SK-N-SH (cell line): ENCODE results near the gene BCR. TPM values are rescaled to one million over a fixed set of nuclear protein-coding genes. Genes with fewer than 3 reads are reported as not detected.

Experiments used
- CTCF ChIA-PET: fragments of 300-600, 350-600 bp; formaldehyde crosslinking; extraction: SDS; loops from one replicate; lab custom pipeline; 2021; lab: Yijun Ruan, JAX
- POLR2A ChIA-PET: fragments of 350-600 bp; sonication (Branson Sonifier 250); formaldehyde crosslinking; extraction: SDS; loops from one replicate; lab custom pipeline; 2020; ENCODE audit warnings: antibody characterized with exemption, inconsistent platforms; lab: Yijun Ruan, JAX
- DNase-seq: peaks from one replicate; pipeline ENCODE4 v3.0.0; 2012
- H2AFZ ChIP-seq: fragments of 200-600 bp; sonication (generic); 2 replicates; pipeline ENCODE4 v1.8.1; 2016; ENCODE audit warnings: antibody characterized with exemption, mild to moderate bottlenecking, low read depth
- H3F3A ChIP-seq: fragments of 200-600 bp; sonication (generic); replicated peaks from 2 replicates; pipeline ENCODE3; 2016; ENCODE audit warnings: antibody characterized with exemption, mild to moderate bottlenecking; ENCODE audit not compliant: insufficient read depth
- H3K27ac ChIP-seq, 2 experiments: fragments of 200-500 bp in 1 of 2; fragments of 200-600 bp in 1 of 2; sonication (Bioruptor generic) in 1 of 2; sonication (generic), shearing (Covaris generic) in 1 of 2; 2 replicates each; pipeline versions ENCODE4 v1.5.1 to v1.6.1; 2014 to 2016; ENCODE audit warnings: low read depth in 2 of 2, inconsistent platforms in 1 of 2, low read length in 1 of 2, mild to moderate bottlenecking in 1 of 2, mixed read lengths in 1 of 2
- H3K27me3 ChIP-seq: fragments of 200-600 bp; sonication (generic), shearing (Covaris generic); 2 replicates; pipeline ENCODE4 v1.6.1; 2016; ENCODE audit warnings: mixed run types; ENCODE audit not compliant: insufficient read depth
- H3K36me3 ChIP-seq, 2 experiments: fragments of 200-500 bp in 1 of 2; fragments of 200-600 bp in 1 of 2; sonication (Bioruptor generic) in 1 of 2; sonication (generic) in 1 of 2; replicated peaks in 1 of 2; 2 replicates each; pipeline versions ENCODE3 to v1.5.1; 2014 to 2016; ENCODE audit warnings: low read length in 1 of 2, mild to moderate bottlenecking in 1 of 2; ENCODE audit not compliant: insufficient read depth in 2 of 2, control insufficient read depth in 1 of 2
- H3K4me1 ChIP-seq, 2 experiments: fragments of 200-500 bp in 1 of 2; fragments of 200-600 bp in 1 of 2; sonication (Bioruptor generic) in 1 of 2; sonication (generic), shearing (Covaris generic) in 1 of 2; 2 replicates each; pipeline versions ENCODE4 v1.5.1 to v1.6.1; 2014 to 2016; ENCODE audit warnings: low read depth in 1 of 2, low read length in 1 of 2, mixed run types in 1 of 2; ENCODE audit not compliant: insufficient read depth in 2 of 2, control insufficient read depth in 1 of 2
- H3K4me2 ChIP-seq: fragments of 200-600 bp; sonication (generic), shearing (Covaris generic); 2 replicates; pipeline ENCODE4 v1.6.1; 2017; ENCODE audit warnings: mixed run types
- H3K4me3 ChIP-seq, 2 experiments: fragments of 200-500 bp in 1 of 2; fragments of 200-600 bp in 1 of 2; sonication (Bioruptor generic) in 1 of 2; sonication (generic), shearing (Covaris generic) in 1 of 2; 2 replicates each; pipeline versions ENCODE4 v1.5.1 to v1.8.1; 2014 to 2016; ENCODE audit warnings: low read depth in 2 of 2, inconsistent platforms in 1 of 2, low read length in 1 of 2, mild to moderate bottlenecking in 1 of 2, mixed read lengths in 1 of 2, moderate library complexity in 1 of 2
- H3K79me2 ChIP-seq: fragments of 200-600 bp; sonication (generic); 2 replicates; pipeline ENCODE4 v1.8.1; 2017; ENCODE audit warnings: mild to moderate bottlenecking; ENCODE audit not compliant: insufficient read depth
- H3K9ac ChIP-seq: fragments of 200-600 bp; sonication (generic); 2 replicates; pipeline ENCODE4 v1.6.1; 2017; ENCODE audit warnings: mixed run types
- H3K9me2 ChIP-seq: fragments of 200-600 bp; sonication (generic); 2 replicates; pipeline ENCODE4 v1.6.1; 2017; ENCODE audit warnings: mixed run types
- H3K9me3 ChIP-seq: fragments of 200-600 bp; sonication (generic); 2 replicates; pipeline ENCODE4 v1.6.1; 2017; ENCODE audit warnings: mixed run types, mild to moderate bottlenecking, moderate library complexity
- H4K20me1 ChIP-seq: fragments of 200-600 bp; sonication (generic); 2 replicates; pipeline ENCODE4 v1.6.1; 2017; ENCODE audit warnings: mild to moderate bottlenecking, mixed run types; ENCODE audit not compliant: insufficient read depth
- CTCF ChIP-seq: fragments of 200-600 bp; sonication (generic); IDR thresholded peaks from 2 replicates; pipeline ENCODE4 v1.6.1; 2017; ENCODE audit warnings: antibody characterized with exemption, mild to moderate bottlenecking, moderate library complexity
- ELF1 ChIP-seq: IDR thresholded peaks from 2 replicates; pipeline ENCODE4 v1.4.0; 2012
- EZH2phosphoT487 ChIP-seq: fragments of 200-600 bp; sonication (generic); IDR thresholded peaks from 2 replicates; pipeline ENCODE4 v1.6.1; 2017; ENCODE audit warnings: low read depth, mixed run types, mild to moderate bottlenecking, antibody characterized with exemption, moderate library complexity, borderline replicate concordance
- GABPA ChIP-seq: IDR thresholded peaks from 2 replicates; pipeline ENCODE4 v1.4.0; 2012; ENCODE audit warnings: low read depth, mild to moderate bottlenecking
- IRF3 ChIP-seq: fragments of 150-350 bp; IDR thresholded peaks from 2 replicates; pipeline ENCODE4 v1.6.1; 2016; ENCODE audit warnings: mild to moderate bottlenecking, low read depth, low read length
- JUND ChIP-seq: IDR thresholded peaks from 2 replicates; pipeline ENCODE4 v1.4.0; 2012
- MEF2A ChIP-seq: IDR thresholded peaks from 2 replicates; pipeline ENCODE4 v1.4.0; 2012; ENCODE audit warnings: low read depth, borderline replicate concordance
- MXI1 ChIP-seq: IDR thresholded peaks from 2 replicates; pipeline ENCODE4 v1.6.1; 2012; ENCODE audit warnings: mild to moderate bottlenecking, low read depth, low read length, improper control_type of control experiment
- NRF1 ChIP-seq: IDR thresholded peaks from 2 replicates; pipeline ENCODE4 v1.6.1; 2012; ENCODE audit warnings: low read depth, mild to moderate bottlenecking, low read length
- POLR2AphosphoS5 ChIP-seq: IDR thresholded peaks from 2 replicates; pipeline ENCODE4 v1.6.1; 2012; ENCODE audit warnings: low read depth, low read length
- RCOR1 ChIP-seq: fragments of 150-350 bp; IDR thresholded peaks from 2 replicates; pipeline ENCODE4 v1.6.1; 2017; ENCODE audit warnings: antibody characterized with exemption, low read length
- RFX5 ChIP-seq: IDR thresholded peaks from 2 replicates; pipeline ENCODE4 v1.6.1; 2012; ENCODE audit warnings: mild to moderate bottlenecking, improper control_type of control experiment, low read length
- SMC3 ChIP-seq: IDR thresholded peaks from 2 replicates; pipeline ENCODE4 v1.6.1; 2012; ENCODE audit warnings: low read depth, low read length, improper control_type of control experiment
- WGBS: methylation state at CpG from one replicate; pipeline ENCODE4 v1.1.6; 2017; ENCODE audit warnings: low lambda C conversion rate; 5-methylcytosine and 5-hydroxymethylcytosine counted together
- polyA plus RNA-seq, 3 experiments: library from polyadenylated mRNA; depleted of rRNA; stranded (reverse); fragments of >200 nt; gene quantifications; 2 replicates each; pipeline ENCODE4 v1.2.3, GENCODE V29; 2012
- TF ChIP-seq, protein P1 (sequence below): IDR thresholded peaks from 2 replicates; pipeline ENCODE4 v1.4.0; 2012; ENCODE audit warnings: low read depth, borderline replicate concordance

Gene BCR
- polyA plus RNA-seq, 1 of the 3 experiments (the other 2 are of a cell fraction): 50.9 TPM

DNA sequence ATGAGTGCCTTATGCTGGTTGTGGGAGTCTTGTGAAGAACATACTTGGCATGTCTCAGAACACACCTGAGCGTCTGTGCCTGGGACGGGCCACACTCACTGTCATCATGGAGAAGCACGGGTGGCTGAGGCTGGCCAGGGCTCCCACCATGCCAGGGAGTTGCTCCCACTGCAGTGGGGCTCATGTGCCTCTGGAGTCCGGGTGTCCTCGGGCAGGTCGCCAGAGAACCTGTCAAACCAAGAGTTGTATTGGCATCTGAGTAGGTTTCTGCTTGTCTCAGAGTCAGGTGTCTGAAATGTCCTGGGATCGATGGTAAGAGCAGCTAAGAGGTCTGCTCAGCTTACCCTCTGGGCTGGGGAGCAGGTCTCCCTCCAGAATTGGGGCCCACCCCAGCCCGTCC, 92.1 kb downstream of the BCR start:
- peaks cover 0 to 58% of the 10 kb centered on the region in 2 experiments for H3K36me3 ChIP-seq
- H3F3A ChIP-seq: no peaks in the 10 kb centered on the region
- H3K27me3 ChIP-seq: no peaks in the 10 kb centered on the region
- H3K9me3 ChIP-seq: no peaks in the 10 kb centered on the region
- H3K9me2 ChIP-seq: no peaks in the 10 kb centered on the region
- H3K9ac ChIP-seq: no peak overlapping the region
- POLR2A ChIA-PET: interaction anchor here (1.2 kb wide), 1 partner anchor 49 kb away, joined by 3 read pairs; no protein-coding TSS in a partner anchor
- no peak overlapping the region for H2AFZ ChIP-seq
- peaks cover 0 to 15% of the 10 kb centered on the region in 2 experiments; a peak in 1 of 4 replicates for H3K4me1 ChIP-seq
- WGBS: 100% methylated on average over 1 of the region's 8 CpGs
- CTCF ChIA-PET: interaction anchor here (0.9 to 7.4 kb wide), 4 partner anchors 10 to 92 kb away, joined by 3 to 64 read pairs (median 4); partner anchors contain the start of gene BCR
- no peaks in the 10 kb centered on the region for H3K79me2 ChIP-seq
- no peak overlapping the region for H3K4me2 ChIP-seq
- no peak overlapping the region for H3K27ac ChIP-seq
- no peaks in the 10 kb centered on the region for H4K20me1 ChIP-seq
- no peak for TF ChIP-seq SMC3
- TF ChIP-seq RFX5: no peak
- no peak for TF ChIP-seq IRF3
- TF ChIP-seq CTCF: no peak
- TF ChIP-seq GABPA: no peak
- no peak for TF ChIP-seq POLR2AphosphoS5
- TF ChIP-seq NRF1: no peak
- TF ChIP-seq, protein P1, sequence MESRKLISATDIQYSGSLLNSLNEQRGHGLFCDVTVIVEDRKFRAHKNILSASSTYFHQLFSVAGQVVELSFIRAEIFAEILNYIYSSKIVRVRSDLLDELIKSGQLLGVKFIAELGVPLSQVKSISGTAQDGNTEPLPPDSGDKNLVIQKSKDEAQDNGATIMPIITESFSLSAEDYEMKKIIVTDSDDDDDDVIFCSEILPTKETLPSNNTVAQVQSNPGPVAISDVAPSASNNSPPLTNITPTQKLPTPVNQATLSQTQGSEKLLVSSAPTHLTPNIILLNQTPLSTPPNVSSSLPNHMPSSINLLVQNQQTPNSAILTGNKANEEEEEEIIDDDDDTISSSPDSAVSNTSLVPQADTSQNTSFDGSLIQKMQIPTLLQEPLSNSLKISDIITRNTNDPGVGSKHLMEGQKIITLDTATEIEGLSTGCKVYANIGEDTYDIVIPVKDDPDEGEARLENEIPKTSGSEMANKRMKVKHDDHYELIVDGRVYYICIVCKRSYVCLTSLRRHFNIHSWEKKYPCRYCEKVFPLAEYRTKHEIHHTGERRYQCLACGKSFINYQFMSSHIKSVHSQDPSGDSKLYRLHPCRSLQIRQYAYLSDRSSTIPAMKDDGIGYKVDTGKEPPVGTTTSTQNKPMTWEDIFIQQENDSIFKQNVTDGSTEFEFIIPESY: no peak
- TF ChIP-seq RCOR1: no peak
- no peak for TF ChIP-seq MXI1
- TF ChIP-seq JUND: no peak
- TF ChIP-seq EZH2phosphoT487: no peak
- TF ChIP-seq ELF1: no peak
- no peak for TF ChIP-seq MEF2A
- no peak overlapping the region for H3K4me3 ChIP-seq
- no peak for DNase-seq
